Parathyroid adenoma (tissue), 2 donors: ENCODE measurements around the gene NHS.

ENCODE experiments used
- H2AFZ ChIP-seq: fragments of 300-600 bp; sonication (generic); one replicate; pipeline ENCODE4 v1.7.0; 2017; ENCODE audit warnings: antibody characterized with exemption, mild to moderate bottlenecking
- H3K27ac ChIP-seq: fragments of 300-600 bp; sonication (generic); one replicate; pipeline ENCODE4 v1.7.0; 2017
- H3K27me3 ChIP-seq: fragments of 300-600 bp; sonication (generic); one replicate; pipeline ENCODE4 v1.7.0; 2017; ENCODE audit warnings: low read length; ENCODE audit not compliant: control insufficient read depth, insufficient read depth
- H3K36me3 ChIP-seq: fragments of 300-600 bp; sonication (generic); one replicate; pipeline ENCODE4 v1.7.0; 2017; ENCODE audit warnings: low read length; ENCODE audit not compliant: control insufficient read depth, insufficient read depth
- H3K4me1 ChIP-seq: fragments of 300-600 bp; sonication (generic); one replicate; pipeline ENCODE4 v1.7.0; 2017; ENCODE audit warnings: control low read depth
- H3K4me2 ChIP-seq: fragments of 300-600 bp; sonication (generic); one replicate; pipeline ENCODE4 v1.7.0; 2017; ENCODE audit warnings: low read length
- H3K4me3 ChIP-seq: fragments of 300-600 bp; sonication (generic); one replicate; pipeline ENCODE4 v1.7.0; 2017; ENCODE audit warnings: low read depth, low read length
- H3K79me2 ChIP-seq: fragments of 300-600 bp; sonication (generic); one replicate; pipeline ENCODE4 v1.7.0; 2017; ENCODE audit warnings: control low read depth
- H3K9ac ChIP-seq: fragments of 300-600 bp; sonication (generic); one replicate; pipeline ENCODE4 v1.7.0; 2017; ENCODE audit warnings: mild to moderate bottlenecking
- H3K9me3 ChIP-seq: fragments of 300-600 bp; sonication (generic); one replicate; pipeline ENCODE4 v1.7.0; 2017; ENCODE audit warnings: low read length; ENCODE audit not compliant: control insufficient read depth
- TF ChIP-seq, protein P1 (sequence below): fragments of 300-600 bp; sonication (generic); IDR thresholded peaks from one replicate; pipeline ENCODE4 v1.7.0; 2017; ENCODE audit warnings: antibody characterized with exemption, mild to moderate bottlenecking
- donor health status: primary hyperparathyroidism.

NHS gene

DNA sequence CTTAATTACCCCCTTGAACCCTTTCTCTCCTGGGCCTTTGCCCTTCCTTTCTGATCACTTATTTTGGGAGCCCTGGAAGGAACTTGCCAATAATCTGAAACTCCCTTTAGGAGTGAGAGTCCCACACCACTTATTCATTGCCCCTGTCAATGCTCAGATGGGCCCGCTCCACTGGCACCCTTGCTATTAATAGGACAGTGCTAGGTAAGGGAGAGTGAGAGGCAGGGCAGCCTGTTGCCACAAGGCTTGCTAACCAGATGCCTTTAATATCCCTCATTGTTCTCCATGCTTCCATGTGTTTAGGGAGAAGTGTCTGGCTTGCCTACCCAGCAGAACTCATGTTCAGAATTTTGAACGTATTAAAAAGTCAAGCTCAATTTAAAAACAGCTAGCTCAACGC is 1.7 kb upstream of the NHS start:
- H2AFZ ChIP-seq = no peak overlapping the region
- H3K4me2 ChIP-seq = no peak overlapping the region
- H3K36me3 ChIP-seq = no peaks in the 10 kb centered on the region
- no peaks in the 10 kb centered on the region for H3K27me3 ChIP-seq
- no peaks in the 10 kb centered on the region for H3K79me2 ChIP-seq
- H3K9ac ChIP-seq = no peak overlapping the region
- no peak overlapping the region for H3K27ac ChIP-seq
- H3K4me1 ChIP-seq = no peaks in the 10 kb centered on the region
- TF ChIP-seq, protein P1, sequence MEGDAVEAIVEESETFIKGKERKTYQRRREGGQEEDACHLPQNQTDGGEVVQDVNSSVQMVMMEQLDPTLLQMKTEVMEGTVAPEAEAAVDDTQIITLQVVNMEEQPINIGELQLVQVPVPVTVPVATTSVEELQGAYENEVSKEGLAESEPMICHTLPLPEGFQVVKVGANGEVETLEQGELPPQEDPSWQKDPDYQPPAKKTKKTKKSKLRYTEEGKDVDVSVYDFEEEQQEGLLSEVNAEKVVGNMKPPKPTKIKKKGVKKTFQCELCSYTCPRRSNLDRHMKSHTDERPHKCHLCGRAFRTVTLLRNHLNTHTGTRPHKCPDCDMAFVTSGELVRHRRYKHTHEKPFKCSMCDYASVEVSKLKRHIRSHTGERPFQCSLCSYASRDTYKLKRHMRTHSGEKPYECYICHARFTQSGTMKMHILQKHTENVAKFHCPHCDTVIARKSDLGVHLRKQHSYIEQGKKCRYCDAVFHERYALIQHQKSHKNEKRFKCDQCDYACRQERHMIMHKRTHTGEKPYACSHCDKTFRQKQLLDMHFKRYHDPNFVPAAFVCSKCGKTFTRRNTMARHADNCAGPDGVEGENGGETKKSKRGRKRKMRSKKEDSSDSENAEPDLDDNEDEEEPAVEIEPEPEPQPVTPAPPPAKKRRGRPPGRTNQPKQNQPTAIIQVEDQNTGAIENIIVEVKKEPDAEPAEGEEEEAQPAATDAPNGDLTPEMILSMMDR = no peak
- no peaks in the 10 kb centered on the region for H3K9me3 ChIP-seq
- no peak overlapping the region for H3K4me3 ChIP-seq

DNA sequence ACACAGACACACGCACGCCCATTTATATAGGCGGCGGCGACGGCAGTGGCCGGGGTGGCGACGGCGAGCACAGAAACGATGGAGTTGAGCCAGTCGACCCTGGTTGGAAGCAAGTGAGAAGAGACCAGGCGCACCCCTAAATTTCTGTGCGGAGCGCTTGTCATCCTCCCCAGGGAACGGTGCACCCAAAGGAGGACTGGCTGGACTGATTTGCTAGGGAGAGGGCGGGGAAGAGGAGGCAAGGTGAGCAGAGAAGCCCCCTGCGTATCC is 302 bp downstream of the NHS start:
- Histone ChIP-seq H3K27me3 (no peaks in the 10 kb centered on the region), H3K9me3 (no peaks in the 10 kb centered on the region), H2AFZ (peak overlapping the region; percentile 78), H3K4me3 (peak overlapping the region; percentile 47), H3K4me2 (peak overlapping the region; percentile 71), H3K9ac (no peak overlapping the region), H3K79me2 (no peaks in the 10 kb centered on the region), H3K36me3 (no peaks in the 10 kb centered on the region), H3K27ac (no peak overlapping the region), H3K4me1 (no peaks in the 10 kb centered on the region)
- TF ChIP-seq, protein P1 = no peak

- no peak overlapping the region for H3K27ac ChIP-seq
- TF ChIP-seq, protein P1 = no peak
- H3K79me2 ChIP-seq = no peaks in the 10 kb centered on the region
- no peaks in the 10 kb centered on the region for H3K27me3 ChIP-seq
- no peaks in the 10 kb centered on the region for H3K36me3 ChIP-seq
- peak overlapping the region; percentile 47 for H3K4me3 ChIP-seq
- H2AFZ ChIP-seq = peak overlapping the region; percentile 78
- H3K4me2 ChIP-seq = peak overlapping the region; percentile 71
- H3K9ac ChIP-seq = no peak overlapping the region
- H3K9me3 ChIP-seq = no peaks in the 10 kb centered on the region
- no peaks in the 10 kb centered on the region for H3K4me1 ChIP-seq
Measured at GRCh38 chrX:17375637-17376430, 834 bp downstream of the NHS start.

- Histone ChIP-seq H3K27me3 (no peaks in the 10 kb centered on the region), H3K4me1 (no peaks in the 10 kb centered on the region), H3K9me3 (no peaks in the 10 kb centered on the region), H3K9ac (no peak overlapping the region), H3K4me2 (peak overlapping the region; percentile 27), H3K4me3 (no peak overlapping the region), H3K36me3 (no peaks in the 10 kb centered on the region), H3K79me2 (no peaks in the 10 kb centered on the region), H2AFZ (peak overlapping the region; percentile 78), H3K27ac (no peak overlapping the region)
- TF ChIP-seq, protein P1 = no peak
Measured at GRCh38 chrX:17376431-17377077, 1.6 kb downstream of the NHS start.
